Esophagus squamous epithelium (tissue), 4 donors: Measurements from ENCODE around the gene MIPOL1.

Source experiments
- POLR2A ChIP-seq, 4 donors: fragments of 450-650 bp; IDR thresholded peaks; one replicate each; pipeline ENCODE4 v1.6.1; 2017; ENCODE audit warnings: antibody characterized with exemption in 4 of 4, mild to moderate bottlenecking in 4 of 4, moderate library complexity in 3 of 4
- TF ChIP-seq, protein P1 (sequence below), 6 experiments: fragments of 450-650 bp in 4 of 6; fragments of 200-600 bp in 2 of 6; sonication (generic) in 2 of 6; IDR thresholded peaks; one replicate each; pipeline ENCODE4 v1.5.1; 2016 to 2019; ENCODE audit warnings: antibody characterized with exemption in 6 of 6, mild to moderate bottlenecking in 4 of 6, moderate library complexity in 4 of 6

GRCh38 chr14:37157987-37158386 is 39.8 kb upstream of the MIPOL1 start:
- TF ChIP-seq POLR2A (IDR thresholded peaks at IDR 0.05): no peak
- TF ChIP-seq, protein P1, sequence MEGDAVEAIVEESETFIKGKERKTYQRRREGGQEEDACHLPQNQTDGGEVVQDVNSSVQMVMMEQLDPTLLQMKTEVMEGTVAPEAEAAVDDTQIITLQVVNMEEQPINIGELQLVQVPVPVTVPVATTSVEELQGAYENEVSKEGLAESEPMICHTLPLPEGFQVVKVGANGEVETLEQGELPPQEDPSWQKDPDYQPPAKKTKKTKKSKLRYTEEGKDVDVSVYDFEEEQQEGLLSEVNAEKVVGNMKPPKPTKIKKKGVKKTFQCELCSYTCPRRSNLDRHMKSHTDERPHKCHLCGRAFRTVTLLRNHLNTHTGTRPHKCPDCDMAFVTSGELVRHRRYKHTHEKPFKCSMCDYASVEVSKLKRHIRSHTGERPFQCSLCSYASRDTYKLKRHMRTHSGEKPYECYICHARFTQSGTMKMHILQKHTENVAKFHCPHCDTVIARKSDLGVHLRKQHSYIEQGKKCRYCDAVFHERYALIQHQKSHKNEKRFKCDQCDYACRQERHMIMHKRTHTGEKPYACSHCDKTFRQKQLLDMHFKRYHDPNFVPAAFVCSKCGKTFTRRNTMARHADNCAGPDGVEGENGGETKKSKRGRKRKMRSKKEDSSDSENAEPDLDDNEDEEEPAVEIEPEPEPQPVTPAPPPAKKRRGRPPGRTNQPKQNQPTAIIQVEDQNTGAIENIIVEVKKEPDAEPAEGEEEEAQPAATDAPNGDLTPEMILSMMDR (IDR thresholded peaks at IDR 0.05): no peak
